ENCODE results near the gene CSF3.

The CSF3 gene

DNA sequence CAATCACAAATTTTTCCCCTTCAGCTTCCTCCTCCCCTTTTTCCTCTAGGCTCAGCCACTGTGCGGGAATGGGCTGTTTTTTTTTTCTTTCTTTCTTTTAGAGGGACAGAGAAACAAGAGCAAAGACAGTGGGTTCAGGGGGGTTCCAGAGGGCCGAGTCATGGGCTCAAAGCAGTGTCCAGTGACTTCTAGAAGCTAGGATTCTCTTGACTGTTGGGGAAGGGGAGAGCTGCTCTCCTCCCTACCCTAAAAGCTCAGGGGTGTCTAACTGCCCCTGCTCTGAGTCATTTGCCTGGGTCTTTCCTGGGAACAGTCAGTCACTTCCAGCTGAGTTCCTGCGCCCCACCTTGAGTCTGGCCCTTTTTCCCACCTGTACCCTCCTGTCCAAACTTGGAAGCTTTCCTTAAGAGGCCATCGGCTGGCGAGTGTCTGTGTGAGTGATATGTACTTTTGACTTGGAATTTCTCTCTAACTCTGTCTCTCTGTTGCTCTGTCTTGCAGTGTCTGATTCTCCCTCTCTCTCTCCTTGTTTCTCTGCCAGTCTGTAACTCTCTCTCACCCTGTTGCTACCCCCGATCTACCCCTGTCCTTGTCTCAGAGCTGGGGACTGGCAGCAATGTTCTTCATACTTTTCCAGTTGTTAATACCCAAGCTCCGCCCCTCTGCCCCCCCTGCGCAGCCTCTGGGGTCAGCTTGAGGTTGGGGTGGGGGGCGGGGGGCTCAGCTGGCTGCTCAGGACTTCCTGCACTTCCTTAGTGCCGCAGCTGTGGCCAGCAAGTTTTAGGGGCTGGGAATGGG, 49.9 kb downstream of the CSF3 start:
- H3K4me3 ChIP-seq (replicated peaks in 1 of 2; ENCODE audit: low read depth in 2 of 2, low read length in 2 of 2) = peak overlapping the region; percentile 96 to 98
- peak; percentile 33 to 48 for DNase-seq (ENCODE audit: low read depth in 2 of 2)
- TF ChIP-seq, protein P1, sequence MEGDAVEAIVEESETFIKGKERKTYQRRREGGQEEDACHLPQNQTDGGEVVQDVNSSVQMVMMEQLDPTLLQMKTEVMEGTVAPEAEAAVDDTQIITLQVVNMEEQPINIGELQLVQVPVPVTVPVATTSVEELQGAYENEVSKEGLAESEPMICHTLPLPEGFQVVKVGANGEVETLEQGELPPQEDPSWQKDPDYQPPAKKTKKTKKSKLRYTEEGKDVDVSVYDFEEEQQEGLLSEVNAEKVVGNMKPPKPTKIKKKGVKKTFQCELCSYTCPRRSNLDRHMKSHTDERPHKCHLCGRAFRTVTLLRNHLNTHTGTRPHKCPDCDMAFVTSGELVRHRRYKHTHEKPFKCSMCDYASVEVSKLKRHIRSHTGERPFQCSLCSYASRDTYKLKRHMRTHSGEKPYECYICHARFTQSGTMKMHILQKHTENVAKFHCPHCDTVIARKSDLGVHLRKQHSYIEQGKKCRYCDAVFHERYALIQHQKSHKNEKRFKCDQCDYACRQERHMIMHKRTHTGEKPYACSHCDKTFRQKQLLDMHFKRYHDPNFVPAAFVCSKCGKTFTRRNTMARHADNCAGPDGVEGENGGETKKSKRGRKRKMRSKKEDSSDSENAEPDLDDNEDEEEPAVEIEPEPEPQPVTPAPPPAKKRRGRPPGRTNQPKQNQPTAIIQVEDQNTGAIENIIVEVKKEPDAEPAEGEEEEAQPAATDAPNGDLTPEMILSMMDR (IDR thresholded peaks at IDR 0.05; ENCODE audit: low read depth, low read length) = no peak

GRCh38 chr17:40065769-40066510, 50.7 kb downstream of the CSF3 start:
- no peak for DNase-seq (ENCODE audit: low read depth in 2 of 2)
- TF ChIP-seq, protein P1 (IDR thresholded peaks at IDR 0.05; ENCODE audit: low read depth, low read length) = no peak
- H3K4me3 ChIP-seq (replicated peaks in 1 of 2; ENCODE audit: low read depth in 2 of 2, low read length in 2 of 2) = no peak overlapping the region
